Nephron progenitor cell (in vitro differentiated cells): Measurements from ENCODE around the gene IL21R.

Experiments used
- DNase-seq: peaks from one replicate; pipeline ENCODE4 v3.0.0; 2021
- H3K27ac Mint-ChIP-seq: 2 replicates; pipeline ENCODE4 v1.8.0; 2021; ENCODE audit warnings: mild to moderate bottlenecking, moderate library complexity, mixed read lengths
- H3K27me3 Mint-ChIP-seq: 2 replicates; pipeline ENCODE4 v1.8.0; 2021; ENCODE audit warnings: mild to moderate bottlenecking, low read depth, mixed read lengths; ENCODE audit not compliant: poor library complexity
- H3K36me3 Mint-ChIP-seq: 2 replicates; pipeline ENCODE4 v1.8.0; 2021; ENCODE audit warnings: low read depth, mixed read lengths
- H3K4me1 Mint-ChIP-seq: 2 replicates; pipeline ENCODE4 v1.8.0; 2021; ENCODE audit warnings: mixed read lengths
- H3K4me3 Mint-ChIP-seq: 2 replicates; pipeline ENCODE4 v1.8.0; 2021; ENCODE audit warnings: mild to moderate bottlenecking, moderate library complexity, mixed read lengths
- H3K9me3 Mint-ChIP-seq: 2 replicates; pipeline ENCODE4 v1.8.0; 2021; ENCODE audit warnings: mild to moderate bottlenecking, moderate library complexity, mixed read lengths
- TF ChIP-seq, protein P1 (sequence below): fragments of 200-600 bp; sonication (generic); IDR thresholded peaks from 2 replicates; pipeline ENCODE4 v1.5.0; 2021; ENCODE audit warnings: antibody characterized with exemption

Gene IL21R

GRCh38 chr16:27425961-27426360 is 24.0 kb downstream of the IL21R start:
- no peak overlapping the region for H3K27ac Mint-ChIP-seq
- H3K4me3 Mint-ChIP-seq, result no peak overlapping the region
- H3K27me3 Mint-ChIP-seq, result peaks cover 9% of the 10 kb centered on the region
- TF ChIP-seq, protein P1, sequence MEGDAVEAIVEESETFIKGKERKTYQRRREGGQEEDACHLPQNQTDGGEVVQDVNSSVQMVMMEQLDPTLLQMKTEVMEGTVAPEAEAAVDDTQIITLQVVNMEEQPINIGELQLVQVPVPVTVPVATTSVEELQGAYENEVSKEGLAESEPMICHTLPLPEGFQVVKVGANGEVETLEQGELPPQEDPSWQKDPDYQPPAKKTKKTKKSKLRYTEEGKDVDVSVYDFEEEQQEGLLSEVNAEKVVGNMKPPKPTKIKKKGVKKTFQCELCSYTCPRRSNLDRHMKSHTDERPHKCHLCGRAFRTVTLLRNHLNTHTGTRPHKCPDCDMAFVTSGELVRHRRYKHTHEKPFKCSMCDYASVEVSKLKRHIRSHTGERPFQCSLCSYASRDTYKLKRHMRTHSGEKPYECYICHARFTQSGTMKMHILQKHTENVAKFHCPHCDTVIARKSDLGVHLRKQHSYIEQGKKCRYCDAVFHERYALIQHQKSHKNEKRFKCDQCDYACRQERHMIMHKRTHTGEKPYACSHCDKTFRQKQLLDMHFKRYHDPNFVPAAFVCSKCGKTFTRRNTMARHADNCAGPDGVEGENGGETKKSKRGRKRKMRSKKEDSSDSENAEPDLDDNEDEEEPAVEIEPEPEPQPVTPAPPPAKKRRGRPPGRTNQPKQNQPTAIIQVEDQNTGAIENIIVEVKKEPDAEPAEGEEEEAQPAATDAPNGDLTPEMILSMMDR, result no peak
- peaks cover 5% of the 10 kb centered on the region for H3K36me3 Mint-ChIP-seq
- peaks cover 42% of the 10 kb centered on the region for H3K9me3 Mint-ChIP-seq
- peaks cover 10% of the 10 kb centered on the region for H3K4me1 Mint-ChIP-seq
- DNase-seq, result no peak

DNA sequence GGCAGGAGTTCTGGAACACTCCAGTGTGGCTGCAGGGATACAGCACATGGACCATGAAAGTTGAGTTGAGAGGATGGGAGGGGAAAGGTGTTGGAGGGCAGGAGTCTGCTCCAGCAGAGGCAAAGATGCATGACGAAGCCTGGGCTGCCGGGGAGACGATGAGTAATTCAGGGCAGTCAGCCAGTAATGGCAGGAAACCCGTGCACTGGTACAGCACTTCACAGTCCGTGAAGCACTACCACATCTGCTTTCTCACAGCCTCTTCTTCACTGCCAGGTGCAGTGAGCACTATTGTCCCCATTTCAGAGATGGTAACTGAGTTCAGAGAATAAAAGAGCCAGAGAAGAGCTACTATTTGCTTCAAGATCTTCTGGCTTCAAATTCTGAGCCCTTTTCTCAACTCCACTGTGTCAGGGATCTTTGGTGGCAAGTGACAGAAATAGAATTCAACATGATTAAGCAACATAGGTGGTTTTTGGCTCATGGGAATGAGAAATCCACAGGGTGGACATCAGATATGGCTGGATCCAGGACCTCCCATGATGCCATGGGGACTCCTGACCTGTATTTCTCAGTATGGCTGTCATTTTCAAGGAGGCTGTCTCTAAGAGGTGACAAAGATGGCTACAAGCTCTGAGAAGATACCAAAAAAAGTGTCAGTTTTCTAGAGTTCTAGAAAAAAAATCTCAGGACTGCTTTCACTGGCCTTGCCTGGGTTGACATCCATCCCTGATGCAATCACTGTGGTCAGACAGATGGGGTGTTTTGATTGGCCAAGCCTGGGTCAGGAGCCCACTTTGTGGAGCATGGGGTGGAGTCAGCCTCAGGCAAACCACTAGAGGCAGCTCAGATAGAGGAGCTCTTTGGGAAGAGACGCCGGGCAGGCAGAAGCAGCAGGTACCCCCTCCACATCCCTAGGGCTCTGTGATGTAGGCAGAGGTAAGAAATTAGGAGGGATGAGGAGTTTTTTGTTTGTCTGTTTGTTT is 24.7 kb downstream of the IL21R start:
- DNase-seq, result no peak
- peaks cover 10% of the 10 kb centered on the region for H3K4me1 Mint-ChIP-seq
- TF ChIP-seq, protein P1, result no peak
- H3K27me3 Mint-ChIP-seq, result peaks cover 9% of the 10 kb centered on the region
- peaks cover 35% of the 10 kb centered on the region for H3K9me3 Mint-ChIP-seq
- H3K36me3 Mint-ChIP-seq, result peaks cover 5% of the 10 kb centered on the region
- H3K4me3 Mint-ChIP-seq, result no peak overlapping the region
- H3K27ac Mint-ChIP-seq, result no peak overlapping the region

- TF ChIP-seq, protein P1, result no peak
- no peaks in the 10 kb centered on the region for H3K36me3 Mint-ChIP-seq
- H3K4me1 Mint-ChIP-seq, result peaks cover 16% of the 10 kb centered on the region
- H3K9me3 Mint-ChIP-seq, result peaks cover 27% of the 10 kb centered on the region
- peaks cover 12% of the 10 kb centered on the region for H3K27me3 Mint-ChIP-seq
- peak overlapping the region; percentile 31 for H3K27ac Mint-ChIP-seq
- no peak overlapping the region for H3K4me3 Mint-ChIP-seq
- no peak for DNase-seq
These were observed 25.6 kb downstream of the IL21R start for GRCh38 chr16:27427538-27427937.

DNA sequence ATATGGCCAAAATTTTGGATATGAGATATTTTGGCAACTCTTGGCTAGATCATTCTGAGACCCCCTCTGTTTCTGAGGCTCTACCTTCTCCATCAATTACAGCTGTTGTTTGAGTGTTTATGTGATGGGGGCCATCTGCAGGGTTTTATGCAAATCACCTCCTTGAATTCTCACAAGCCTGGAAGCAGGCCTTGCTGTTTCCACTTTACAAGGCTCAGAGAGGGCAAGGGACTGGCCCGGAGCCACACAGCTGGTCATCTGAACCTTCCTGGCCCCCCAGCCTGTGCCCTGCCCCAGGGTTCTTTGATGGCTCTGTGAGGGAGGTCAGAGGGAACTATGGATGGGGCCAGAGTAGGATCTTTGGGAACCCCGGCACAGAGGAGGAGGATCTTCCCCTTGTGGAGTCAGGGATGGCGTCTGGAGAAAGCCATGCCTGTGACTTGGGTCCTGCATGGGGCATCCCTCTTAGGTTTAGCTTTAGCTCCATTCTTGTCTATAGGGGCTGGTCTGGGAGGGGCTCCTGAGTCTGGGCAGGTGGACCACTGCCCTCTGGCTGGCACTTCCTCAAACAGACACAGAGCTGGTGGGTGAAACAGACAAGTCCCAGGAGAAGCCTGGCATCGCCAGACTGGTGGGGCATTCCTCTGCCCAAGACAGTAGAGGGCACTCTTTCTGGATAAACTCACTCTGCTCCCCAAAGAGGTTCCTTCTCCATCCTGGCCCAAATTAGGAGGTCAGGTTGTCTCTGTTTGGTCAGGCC is 26.2 kb downstream of the IL21R start:
- Mint-ChIP-seq H3K27ac (no peak overlapping the region), H3K9me3 (peaks cover 20% of the 10 kb centered on the region), H3K36me3 (no peaks in the 10 kb centered on the region), H3K27me3 (peaks cover 16% of the 10 kb centered on the region), H3K4me1 (peaks cover 23% of the 10 kb centered on the region), H3K4me3 (no peak overlapping the region)
- DNase-seq, result no peak
- TF ChIP-seq, protein P1, result no peak

DNA sequence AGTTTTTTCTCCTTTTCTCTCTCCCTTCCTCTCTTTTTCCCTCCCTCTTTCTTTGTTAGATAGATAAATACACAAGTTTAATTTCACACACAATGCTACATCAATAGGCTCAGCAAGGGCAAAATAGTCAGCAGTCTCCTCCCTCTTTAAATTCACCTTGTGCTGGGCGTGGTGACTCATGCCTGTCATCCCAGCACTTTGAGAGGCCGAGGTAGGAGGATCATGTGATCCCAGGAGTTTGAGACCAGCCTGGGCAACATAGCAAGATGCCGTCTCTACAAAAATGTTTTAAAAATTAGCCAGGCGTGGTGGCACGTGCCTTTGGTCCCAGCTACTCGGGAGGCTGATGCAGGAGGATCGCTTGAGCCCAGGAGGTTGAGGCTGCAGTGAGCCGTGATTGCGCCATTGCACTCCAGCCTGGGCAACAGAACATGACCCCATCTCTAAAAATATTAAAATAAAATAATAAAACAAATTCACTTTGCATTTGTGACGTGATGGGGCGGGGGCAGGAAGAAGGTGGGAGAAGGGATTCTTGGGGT is 27.4 kb downstream of the IL21R start:
- no peak for DNase-seq
- no peak overlapping the region for H3K4me3 Mint-ChIP-seq
- H3K4me1 Mint-ChIP-seq, result peaks cover 29% of the 10 kb centered on the region
- TF ChIP-seq, protein P1, result no peak
- H3K27me3 Mint-ChIP-seq, result peaks cover 15% of the 10 kb centered on the region
- H3K36me3 Mint-ChIP-seq, result no peaks in the 10 kb centered on the region
- no peak overlapping the region for H3K27ac Mint-ChIP-seq
- H3K9me3 Mint-ChIP-seq, result peaks cover 8% of the 10 kb centered on the region
